Ureter (tissue), 1 donor: ENCODE results near the gene CD79A. TPM values are rescaled to one million over a fixed set of nuclear protein-coding genes. Genes with fewer than 3 reads are reported as not detected.
"Not testable (repeated sequence)": the region's sequence is repeated elsewhere in the genome, so short reads cannot be mapped to it uniquely, and the experiment has no call there.

ENCODE experiments used
- DNase-seq: peaks from one replicate; pipeline ENCODE4 v3.0.0-alpha.2; 2020; ENCODE audit warnings: low spot score
- total RNA-seq: library from RNA; stranded (reverse); gene quantifications from one replicate; pipeline ENCODE4 v1.2.4, GENCODE V29; 2023
- donor health status: DM: yes; HTN: yes; CAD: no.

CD79A gene
- total RNA-seq, 1 donor from 2014 or later = 3.7 TPM

GRCh38 chr19:41863209-41863931 is 13.7 kb upstream of the CD79A start:
- no peak for DNase-seq

GRCh38 chr19:41864374-41864773 is 12.7 kb upstream of the CD79A start:
- no peak for DNase-seq

- no peak for DNase-seq
Observed at GRCh38 chr19:41866284-41866683, 10.8 kb upstream of the CD79A start.

GRCh38 chr19:41868120-41868988 is 8.7 kb upstream of the CD79A start:
- no peak for DNase-seq

GRCh38 chr19:41868989-41869300 is 8.1 kb upstream of the CD79A start:
- no peak for DNase-seq

- no peak for DNase-seq
Observed at GRCh38 chr19:41869374-41869955, 7.6 kb upstream of the CD79A start.

GRCh38 chr19:41870401-41870873 is 6.6 kb upstream of the CD79A start:
- DNase-seq = no peak

GRCh38 chr19:41871573-41872383 is 5.3 kb upstream of the CD79A start:
- no peak for DNase-seq

GRCh38 chr19:41872384-41872774 is 4.7 kb upstream of the CD79A start:
- DNase-seq = no peak

GRCh38 chr19:41872775-41873647 is 4.1 kb upstream of the CD79A start:
- peak; percentile 82 for DNase-seq

- not testable (repeated sequence) for DNase-seq
Observed at GRCh38 chr19:41875973-41876372, 1.1 kb upstream of the CD79A start.

GRCh38 chr19:41877916-41878905 is 1.1 kb downstream of the CD79A start:
- DNase-seq = no peak

- DNase-seq = no peak
Observed at GRCh38 chr19:41879080-41879479, 2.0 kb downstream of the CD79A start.

GRCh38 chr19:41879670-41880328 is 2.7 kb downstream of the CD79A start:
- DNase-seq = no peak

- DNase-seq = no peak
Observed at GRCh38 chr19:41880329-41880708, 3.2 kb downstream of the CD79A start.

GRCh38 chr19:41882568-41883462 is 5.7 kb downstream of the CD79A start, which contains the start of gene ARHGEF1:
Gene ARHGEF1 (plus strand): TSS chr19:41883184. CDS start chr19:41888083, 4,899 bp downstream.
- no peak for DNase-seq

- DNase-seq = no peak
Observed at GRCh38 chr19:41883463-41883820, 6.4 kb downstream of the CD79A start.
